Body of pancreas (tissue), 4 donors: ENCODE measurements around the gene HMSD. TPM values are rescaled to one million over a fixed set of nuclear protein-coding genes. Genes with fewer than 3 reads are reported as not detected.
A peak's percentile ranks its signal among the peaks of the same experiment; 100 is the strongest.

Source experiments
- ATAC-seq: fragments of 150-250 bp; one replicate; pipeline ENCODE4 v1.9.1; 2016
- DNase-seq, 4 donors: peaks; one replicate each; pipeline ENCODE4 v3.0.0-alpha.2; 2019
- H3K27ac ChIP-seq, 4 donors: fragments of 200-600 bp; sonication (generic); 1 replicate in 3 of 4; 2 replicates in 1 of 4; pipeline versions ENCODE4 v1.5.1 to v1.6.1; 2016 to 2019; ENCODE audit warnings: mild to moderate bottlenecking in 1 of 4, mixed read lengths in 1 of 4, moderate library complexity in 1 of 4
- H3K27me3 ChIP-seq, 2 donors: fragments of 200-600 bp; sonication (generic); one replicate each; pipeline ENCODE4 v1.6.0; 2016; ENCODE audit warnings: mild to moderate bottlenecking in 1 of 2
- H3K36me3 ChIP-seq, 2 donors: fragments of 200-600 bp; sonication (generic); replicated peaks in 1 of 2; 2 replicates each; pipeline ENCODE4 v1.5.1; 2016; ENCODE audit warnings: low read depth in 2 of 2; ENCODE audit not compliant: insufficient read depth in 1 of 2
- H3K4me1 ChIP-seq: fragments of 200-600 bp; sonication (generic); one replicate; pipeline ENCODE4 v1.6.0; 2016
- H3K4me3 ChIP-seq, 2 donors: fragments of 200-600 bp; sonication (generic); 1 replicate in 1 of 2; 2 replicates in 1 of 2; pipeline ENCODE4 v1.5.1; 2016 to 2019
- H3K9me3 ChIP-seq, 3 donors: fragments of 200-600 bp; sonication (generic); 1 replicate in 2 of 3; 2 replicates in 1 of 3; pipeline ENCODE4 v1.5.1; 2016
- POLR2A ChIP-seq, 3 donors: fragments of 450-650 bp; IDR thresholded peaks; one replicate each; pipeline ENCODE4 v1.6.1; 2016; ENCODE audit warnings: antibody characterized with exemption in 3 of 3, mild to moderate bottlenecking in 2 of 3
- WGBS, 2 donors: methylation state at CpG; one replicate each; pipeline ENCODE4 v1.1.5; 2017; 5-methylcytosine and 5-hydroxymethylcytosine counted together
- intact Hi-C: fragments of 100-400 bp; cut with DNase I; formaldehyde crosslinking; loops from one replicate; pipeline ENCODE4 v1.15.1; 2023
- total RNA-seq, 2 donors: library from RNA; depleted of rRNA; stranded (reverse); fragments of >200 nt; gene quantifications; one replicate each; pipeline ENCODE4 v1.1.0, GENCODE V29; 2016
- TF ChIP-seq, protein P1 (sequence below), 7 experiments: fragments of 450-650 bp in 4 of 7; fragments of 200-600 bp in 3 of 7; sonication (generic) in 3 of 7; IDR thresholded peaks; one replicate each; pipeline ENCODE4 v1.5.1; 2016 to 2019; ENCODE audit warnings: antibody characterized with exemption in 7 of 7

Gene HMSD
- total RNA-seq, 2 donors from 2014 or later: not detected

DNA sequence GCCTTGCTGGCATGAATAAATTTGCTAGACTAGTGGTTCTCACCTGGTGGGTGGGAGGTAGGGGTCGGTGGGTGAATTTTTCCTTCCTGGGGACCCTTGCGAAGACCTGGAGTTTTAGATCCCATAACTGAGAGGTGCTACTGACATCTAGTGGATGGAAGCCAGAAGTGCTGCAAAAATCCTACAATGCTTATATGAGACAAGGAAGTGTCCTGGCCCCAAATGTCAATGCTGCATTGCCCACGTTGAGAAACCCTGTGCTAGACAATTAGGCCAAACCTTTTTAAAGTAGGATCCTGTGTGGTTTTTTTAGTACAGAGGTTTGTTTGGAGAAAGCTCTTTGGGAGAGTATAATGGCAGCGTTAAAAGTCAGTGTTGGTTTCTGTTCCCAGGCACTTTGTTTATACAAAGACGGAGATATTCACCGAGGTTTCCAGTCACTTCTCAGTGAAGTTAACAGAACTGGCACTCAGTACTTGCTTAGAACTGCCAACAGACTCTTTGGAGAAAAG, 30.4 kb downstream of the HMSD start:
- TF ChIP-seq POLR2A (IDR thresholded peaks at IDR 0.05): no peak
- TF ChIP-seq, protein P1, sequence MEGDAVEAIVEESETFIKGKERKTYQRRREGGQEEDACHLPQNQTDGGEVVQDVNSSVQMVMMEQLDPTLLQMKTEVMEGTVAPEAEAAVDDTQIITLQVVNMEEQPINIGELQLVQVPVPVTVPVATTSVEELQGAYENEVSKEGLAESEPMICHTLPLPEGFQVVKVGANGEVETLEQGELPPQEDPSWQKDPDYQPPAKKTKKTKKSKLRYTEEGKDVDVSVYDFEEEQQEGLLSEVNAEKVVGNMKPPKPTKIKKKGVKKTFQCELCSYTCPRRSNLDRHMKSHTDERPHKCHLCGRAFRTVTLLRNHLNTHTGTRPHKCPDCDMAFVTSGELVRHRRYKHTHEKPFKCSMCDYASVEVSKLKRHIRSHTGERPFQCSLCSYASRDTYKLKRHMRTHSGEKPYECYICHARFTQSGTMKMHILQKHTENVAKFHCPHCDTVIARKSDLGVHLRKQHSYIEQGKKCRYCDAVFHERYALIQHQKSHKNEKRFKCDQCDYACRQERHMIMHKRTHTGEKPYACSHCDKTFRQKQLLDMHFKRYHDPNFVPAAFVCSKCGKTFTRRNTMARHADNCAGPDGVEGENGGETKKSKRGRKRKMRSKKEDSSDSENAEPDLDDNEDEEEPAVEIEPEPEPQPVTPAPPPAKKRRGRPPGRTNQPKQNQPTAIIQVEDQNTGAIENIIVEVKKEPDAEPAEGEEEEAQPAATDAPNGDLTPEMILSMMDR (IDR thresholded peaks at IDR 0.05): peak; percentile 35 to 84 (median 74)
- no peaks in the 10 kb centered on the region for H3K9me3 ChIP-seq
- intact Hi-C loops: no loop called here
- ATAC-seq (peak; percentile 85), DNase-seq (peak; percentile 56 to 74 (median 62))
- no peak overlapping the region for H3K4me3 ChIP-seq
- H3K4me1 ChIP-seq: peaks cover 12% of the 10 kb centered on the region
- no peaks in the 10 kb centered on the region for H3K27me3 ChIP-seq
- no peaks in the 10 kb centered on the region for H3K36me3 ChIP-seq
- peak overlapping the region in 3 of 4 donors; percentile 1 to 66 (median 40) for H3K27ac ChIP-seq
- WGBS, 2 donors: 4 to 8% methylated on average over 6 of the region's 6 CpGs

DNA sequence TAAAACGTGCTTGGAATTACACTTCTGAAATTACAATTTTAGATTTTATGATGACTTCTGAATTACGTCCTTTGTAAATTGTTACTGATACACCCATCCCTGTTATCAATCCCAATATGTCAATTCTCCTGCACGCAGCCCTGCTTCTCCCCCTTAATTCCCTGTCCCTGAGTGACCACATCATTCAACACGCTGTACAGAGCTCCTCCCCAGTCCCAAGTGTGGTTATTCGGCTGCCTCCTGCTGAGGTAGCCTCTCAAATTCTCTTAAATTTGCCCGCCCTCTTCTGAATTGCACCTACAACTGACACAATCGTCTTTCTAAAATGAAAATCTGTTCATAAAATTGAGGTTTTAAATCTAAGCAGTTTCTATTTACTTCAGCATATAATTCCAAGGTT, 30.9 kb downstream of the HMSD start:
- WGBS, 2 donors: 41 to 52% methylated on average over 7 of the region's 7 CpGs
- ATAC-seq (no peak), DNase-seq (no peak)
- Histone ChIP-seq H3K4me1 (peaks cover 12% of the 10 kb centered on the region), H3K9me3 (no peaks in the 10 kb centered on the region), H3K36me3 (no peaks in the 10 kb centered on the region), H3K27ac (peak overlapping the region in 3 of 4 donors; percentile 1 to 66 (median 40)), H3K4me3 (no peak overlapping the region), H3K27me3 (no peaks in the 10 kb centered on the region)
- intact Hi-C loops: no loop called here
- TF ChIP-seq, protein P1 (IDR thresholded peaks at IDR 0.05): no peak
- no peak for TF ChIP-seq POLR2A (IDR thresholded peaks at IDR 0.05)

DNA sequence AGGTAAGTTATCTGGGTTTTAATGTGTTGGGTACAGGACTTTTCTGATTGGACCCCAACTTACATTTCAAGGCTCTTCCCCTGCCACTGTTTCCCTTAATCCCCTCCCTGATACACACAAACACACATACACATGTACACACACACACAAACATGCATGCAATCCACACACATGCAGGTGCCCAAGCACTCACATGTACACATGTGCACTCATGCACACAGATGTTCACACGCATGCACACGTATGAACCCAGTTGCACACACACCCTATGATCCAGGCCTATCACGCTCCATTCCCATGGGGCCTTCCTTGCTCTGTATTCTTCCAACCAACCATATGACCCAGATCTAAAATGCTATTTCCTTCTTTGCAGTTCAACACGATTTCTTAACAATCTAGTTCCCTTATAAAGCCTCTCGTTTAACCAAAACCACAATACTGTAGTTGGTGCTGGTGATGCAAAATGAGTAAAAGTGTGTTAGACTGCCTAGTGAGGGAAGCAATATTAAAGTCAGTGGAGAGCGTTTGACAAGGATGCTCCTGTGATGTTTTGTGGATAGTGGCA, 31.9 kb downstream of the HMSD start:
- ATAC-seq (no peak), DNase-seq (no peak)
- Histone ChIP-seq H3K27ac (peak overlapping the region in 2 of 4 donors; percentile 37 to 58), H3K4me3 (no peak overlapping the region), H3K9me3 (no peaks in the 10 kb centered on the region), H3K4me1 (peaks cover 12% of the 10 kb centered on the region), H3K27me3 (no peaks in the 10 kb centered on the region), H3K36me3 (peaks cover 0 to 2% of the 10 kb centered on the region in 2 donors)
- TF ChIP-seq, protein P1 (IDR thresholded peaks at IDR 0.05): no peak
- no peak for TF ChIP-seq POLR2A (IDR thresholded peaks at IDR 0.05)
- intact Hi-C loops: no loop called here
- WGBS, 2 donors: 68 to 81% methylated on average over 6 of the region's 6 CpGs

DNA sequence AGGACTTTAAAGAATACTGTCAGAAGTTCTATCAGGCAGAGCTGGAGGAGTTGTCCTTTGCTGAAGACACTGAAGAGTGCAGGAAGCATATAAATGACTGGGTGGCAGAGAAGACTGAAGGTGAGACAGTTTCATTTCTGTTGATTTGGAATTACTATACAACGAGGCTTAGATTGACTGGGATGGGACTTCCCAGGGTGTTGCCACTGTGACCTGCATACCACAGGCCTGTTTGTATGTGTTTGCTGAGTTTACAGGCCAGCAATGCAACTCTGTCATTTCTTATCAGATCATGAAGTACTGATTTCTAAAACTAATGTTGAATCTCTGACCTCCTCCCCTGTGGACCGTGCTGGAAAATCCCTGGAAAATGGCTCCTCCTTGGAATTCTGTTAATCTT, 32.6 kb downstream of the HMSD start:
- TF ChIP-seq POLR2A (IDR thresholded peaks at IDR 0.05): no peak
- TF ChIP-seq, protein P1 (IDR thresholded peaks at IDR 0.05): no peak
- peak overlapping the region in 2 of 4 donors; percentile 37 to 58 for H3K27ac ChIP-seq
- no peak overlapping the region for H3K4me3 ChIP-seq
- no peak for DNase-seq
- no peaks in the 10 kb centered on the region for H3K9me3 ChIP-seq
- peaks cover 12% of the 10 kb centered on the region for H3K4me1 ChIP-seq
- peaks cover 0 to 4% of the 10 kb centered on the region in 2 donors for H3K36me3 ChIP-seq
- peak; percentile 71 for ATAC-seq
- H3K27me3 ChIP-seq: no peaks in the 10 kb centered on the region
- 30 to 49% methylated on average over 2 of the region's 2 CpGs for WGBS, 2 donors
- intact Hi-C loops: no loop called here

DNA sequence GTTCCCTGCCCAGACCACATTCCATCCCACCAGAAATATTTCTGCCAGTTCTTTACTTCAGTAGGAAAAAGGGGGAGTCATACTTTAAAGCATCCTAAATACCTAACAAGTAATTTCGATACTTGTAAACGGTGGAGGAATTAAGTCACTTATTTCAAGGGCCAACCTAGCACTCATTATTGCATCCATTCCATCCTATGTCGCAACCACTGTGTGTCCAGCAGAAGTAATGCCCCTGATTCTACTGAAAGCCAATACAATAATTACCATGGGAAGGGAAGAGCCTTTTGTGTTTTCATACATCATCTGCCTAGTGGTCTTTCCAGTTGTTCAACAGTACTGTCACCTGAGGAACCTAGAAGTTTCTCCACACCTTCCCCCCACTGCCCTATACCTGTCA, 33.3 kb downstream of the HMSD start:
- WGBS, 2 donors: 72 to 78% methylated on average over 3 of the region's 3 CpGs
- H3K4me3 ChIP-seq: no peak overlapping the region
- peaks cover 12% of the 10 kb centered on the region for H3K4me1 ChIP-seq
- no peak for TF ChIP-seq POLR2A (IDR thresholded peaks at IDR 0.05)
- TF ChIP-seq, protein P1 (IDR thresholded peaks at IDR 0.05): no peak
- H3K9me3 ChIP-seq: no peaks in the 10 kb centered on the region
- DNase-seq (no peak), ATAC-seq (no peak)
- H3K27me3 ChIP-seq: no peaks in the 10 kb centered on the region
- peak overlapping the region in 2 of 4 donors; percentile 37 to 58 for H3K27ac ChIP-seq
- intact Hi-C loops: no loop called here
- H3K36me3 ChIP-seq: peaks cover 0 to 7% of the 10 kb centered on the region in 2 donors
